IgD-negative memory B cell (primary cell): ENCODE measurements around the gene GALNT17. TPM values are rescaled to one million over a fixed set of nuclear protein-coding genes. Genes with fewer than 3 reads are reported as not detected.
"Not testable (repeated sequence)": the region's sequence is repeated elsewhere in the genome, so short reads cannot be mapped to it uniquely, and the experiment has no call there.

Experiments
- H3K27ac Mint-ChIP-seq, 3 donors: one replicate each; pipeline ENCODE4 v1.8.0; 2020 to 2022; ENCODE audit warnings: mild to moderate bottlenecking in 3 of 3, mixed read lengths in 3 of 3, moderate library complexity in 1 of 3
- H3K27me3 Mint-ChIP-seq: one replicate; pipeline ENCODE4 v1.8.0; 2021; ENCODE audit warnings: mixed read lengths
- H3K36me3 Mint-ChIP-seq: one replicate; pipeline ENCODE4 v1.8.0; 2020; ENCODE audit warnings: mild to moderate bottlenecking, mixed read lengths
- H3K4me1 Mint-ChIP-seq, 3 donors: one replicate each; pipeline ENCODE4 v1.8.0; 2020 to 2022; ENCODE audit warnings: mixed read lengths in 3 of 3, mild to moderate bottlenecking in 1 of 3
- H3K4me3 Mint-ChIP-seq, 4 donors: one replicate each; pipeline ENCODE4 v1.8.0; 2020 to 2022; ENCODE audit warnings: mild to moderate bottlenecking in 4 of 4, mixed read lengths in 4 of 4, moderate library complexity in 3 of 4
- H3K9me3 Mint-ChIP-seq, 3 donors: one replicate each; pipeline ENCODE4 v1.8.0; 2020 to 2021; ENCODE audit warnings: mixed read lengths in 3 of 3, mild to moderate bottlenecking in 1 of 3
- polyA plus RNA-seq: library from polyadenylated mRNA; unstranded; fragments of 300-500 nt; fragmentation: Illumina TruSeq; gene quantifications from one replicate; pipeline ENCODE4 v1.2.3, GENCODE V29; 2021

The GALNT17 gene
- polyA plus RNA-seq, 1 donor from 2014 or later: not detected

DNA sequence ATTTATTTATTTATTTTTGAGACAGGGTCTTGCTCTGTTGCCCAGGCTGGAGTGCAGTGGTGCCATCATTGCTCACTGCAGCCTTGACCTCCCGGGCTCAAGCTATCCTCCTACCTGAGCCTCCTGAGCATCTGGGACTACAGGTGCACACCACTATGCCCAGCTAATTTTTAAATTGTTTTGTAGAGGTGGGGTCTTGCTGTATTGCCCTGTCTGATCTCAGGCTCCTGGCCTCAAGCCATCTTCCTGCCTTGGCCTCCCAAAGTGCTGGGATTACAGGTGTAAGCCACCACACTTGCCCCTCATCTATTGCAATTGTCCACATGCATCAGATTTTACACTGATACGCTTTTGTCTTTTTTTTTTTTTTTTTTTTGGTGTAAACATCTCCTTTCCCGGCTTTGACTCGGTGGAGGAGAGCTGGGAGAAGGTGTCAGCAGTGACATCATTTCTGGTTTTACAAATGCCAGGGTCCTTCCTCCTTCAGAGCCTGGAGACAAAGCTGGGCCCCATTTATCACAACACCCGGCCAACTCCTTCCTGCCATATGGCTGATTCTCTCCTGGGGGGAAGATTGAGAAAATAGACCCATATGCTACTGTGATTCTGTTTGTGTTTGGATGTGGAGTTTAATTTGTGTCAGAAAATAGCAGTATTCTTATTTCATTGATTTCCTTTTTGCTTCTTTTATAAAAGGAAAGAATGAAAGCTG, 61.3 kb downstream of the GALNT17 start:
- Mint-ChIP-seq H3K27ac (no peak overlapping the region), H3K27me3 (no peaks in the 10 kb centered on the region), H3K4me1 (no peaks in the 10 kb centered on the region), H3K36me3 (no peaks in the 10 kb centered on the region), H3K4me3 (no peak overlapping the region), H3K9me3 (peaks cover 9 to 13% (median 11%) of the 10 kb centered on the region in 3 donors)

GRCh38 chr7:71198391-71198790, 66.4 kb downstream of the GALNT17 start:
- no peak overlapping the region for H3K27ac Mint-ChIP-seq
- no peaks in the 10 kb centered on the region for H3K27me3 Mint-ChIP-seq
- no peaks in the 10 kb centered on the region for H3K4me1 Mint-ChIP-seq
- H3K9me3 Mint-ChIP-seq: peaks cover 3 to 21% (median 5%) of the 10 kb centered on the region in 3 donors
- no peaks in the 10 kb centered on the region for H3K36me3 Mint-ChIP-seq
- H3K4me3 Mint-ChIP-seq: no peak overlapping the region

DNA sequence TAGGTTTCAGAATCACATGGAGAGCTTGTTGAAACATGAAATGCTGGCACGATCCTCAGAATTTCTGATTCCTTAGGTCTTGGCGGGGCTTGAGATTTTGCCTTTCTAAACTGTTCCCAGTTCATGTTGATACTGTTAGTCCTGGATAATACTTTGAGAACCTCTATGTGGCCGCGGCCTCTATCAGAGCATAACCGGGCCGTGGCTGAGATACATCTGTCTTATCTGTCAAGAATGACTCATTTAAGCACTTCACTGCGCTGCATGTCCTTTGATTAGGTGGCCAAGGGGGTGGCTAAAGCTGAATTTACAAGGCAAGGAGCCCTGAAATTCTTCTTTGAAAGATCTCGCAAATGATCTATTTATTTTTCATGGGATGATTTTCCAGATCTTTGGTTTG, 66.9 kb downstream of the GALNT17 start:
- Mint-ChIP-seq H3K4me1 (no peaks in the 10 kb centered on the region), H3K36me3 (no peaks in the 10 kb centered on the region), H3K27me3 (no peaks in the 10 kb centered on the region), H3K27ac (no peak overlapping the region), H3K9me3 (peaks cover 1 to 23% (median 5%) of the 10 kb centered on the region in 3 donors), H3K4me3 (no peak overlapping the region)

- Mint-ChIP-seq H3K4me3 (no peak overlapping the region), H3K36me3 (no peaks in the 10 kb centered on the region)
Observed at GRCh38 chr7:71206184-71206583, 74.2 kb downstream of the GALNT17 start.

DNA sequence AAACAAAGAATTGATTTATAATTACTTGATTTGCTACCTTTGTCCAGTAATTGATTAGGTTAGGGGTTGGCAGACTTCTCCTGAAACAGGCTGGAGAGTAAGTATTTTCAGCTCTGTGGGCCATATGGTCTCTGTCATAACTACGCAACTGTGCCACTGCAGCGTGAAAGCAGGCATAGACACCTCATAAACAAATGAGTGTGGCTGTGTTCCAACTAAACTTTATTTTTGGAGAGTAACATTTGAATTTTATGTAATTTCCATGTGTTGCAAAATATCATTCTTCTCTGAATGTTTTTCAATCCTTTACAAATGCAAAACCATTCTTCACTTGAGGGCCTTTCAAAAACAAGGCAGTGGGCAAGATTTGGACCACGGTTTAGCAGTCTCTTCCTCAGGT, 76.9 kb downstream of the GALNT17 start:
- H3K27ac Mint-ChIP-seq: no peak overlapping the region
- H3K36me3 Mint-ChIP-seq: no peaks in the 10 kb centered on the region
- peaks cover 0 to 10% (median 5%) of the 10 kb centered on the region in 3 donors for H3K9me3 Mint-ChIP-seq
- H3K4me1 Mint-ChIP-seq: no peaks in the 10 kb centered on the region
- no peaks in the 10 kb centered on the region for H3K27me3 Mint-ChIP-seq
- no peak overlapping the region for H3K4me3 Mint-ChIP-seq

More at GRCh38 chr7:71206184-71206583, 74.2 kb downstream of the GALNT17 start:
- H3K4me1 Mint-ChIP-seq: no peaks in the 10 kb centered on the region
- no peaks in the 10 kb centered on the region for H3K27me3 Mint-ChIP-seq
- H3K27ac Mint-ChIP-seq: no peak overlapping the region
- H3K9me3 Mint-ChIP-seq: peaks cover 0 to 10% (median 3%) of the 10 kb centered on the region in 3 donors

DNA sequence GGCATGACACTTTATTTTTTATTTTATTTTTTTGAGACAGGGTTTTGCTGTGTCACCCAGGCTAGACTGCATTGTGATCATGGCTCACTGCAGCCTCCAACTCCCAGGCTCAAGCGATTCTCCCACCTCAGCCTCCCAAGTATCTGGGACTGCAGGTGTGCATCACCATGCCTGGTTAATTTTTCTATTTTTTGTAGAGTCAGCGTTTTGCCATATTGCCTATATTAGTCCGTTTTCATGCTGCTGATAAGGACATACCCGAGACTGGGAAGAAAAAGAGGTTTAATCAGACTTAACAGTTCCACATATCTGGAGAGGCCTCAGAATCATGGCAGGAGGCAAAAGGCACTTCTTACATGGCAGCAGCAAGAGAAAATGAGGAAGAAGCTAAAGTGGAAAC, 77.5 kb downstream of the GALNT17 start:
- not testable (repeated sequence) for H3K27me3 Mint-ChIP-seq, H3K27ac Mint-ChIP-seq, H3K36me3 Mint-ChIP-seq, H3K4me3 Mint-ChIP-seq, H3K4me1 Mint-ChIP-seq
- peaks cover 0 to 14% (median 3%) of the 10 kb centered on the region in 3 donors for H3K9me3 Mint-ChIP-seq

DNA sequence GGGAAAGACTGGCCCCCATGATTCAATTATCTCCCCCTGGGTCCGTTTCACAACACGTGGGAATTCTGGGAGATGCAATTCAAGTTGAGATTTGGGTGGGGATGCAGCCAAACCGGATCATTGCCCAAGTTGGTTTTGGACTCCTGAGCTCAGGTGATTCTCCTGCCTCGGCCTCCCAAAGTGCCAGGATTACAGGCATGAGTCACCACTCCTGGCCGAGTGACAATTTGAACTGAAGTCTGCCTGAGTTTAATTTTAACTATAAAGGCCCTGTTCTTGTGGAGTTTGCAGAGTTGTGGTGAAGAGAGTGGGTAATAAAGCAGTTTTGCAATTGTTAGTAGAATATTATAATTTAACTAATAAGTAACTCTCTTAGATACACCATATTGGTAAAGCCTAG, 78.3 kb downstream of the GALNT17 start:
- no peaks in the 10 kb centered on the region for H3K36me3 Mint-ChIP-seq
- peaks cover 2 to 14% (median 3%) of the 10 kb centered on the region in 3 donors for H3K9me3 Mint-ChIP-seq
- H3K27ac Mint-ChIP-seq: no peak overlapping the region
- H3K4me1 Mint-ChIP-seq: no peaks in the 10 kb centered on the region
- H3K27me3 Mint-ChIP-seq: no peaks in the 10 kb centered on the region
- H3K4me3 Mint-ChIP-seq: no peak overlapping the region

DNA sequence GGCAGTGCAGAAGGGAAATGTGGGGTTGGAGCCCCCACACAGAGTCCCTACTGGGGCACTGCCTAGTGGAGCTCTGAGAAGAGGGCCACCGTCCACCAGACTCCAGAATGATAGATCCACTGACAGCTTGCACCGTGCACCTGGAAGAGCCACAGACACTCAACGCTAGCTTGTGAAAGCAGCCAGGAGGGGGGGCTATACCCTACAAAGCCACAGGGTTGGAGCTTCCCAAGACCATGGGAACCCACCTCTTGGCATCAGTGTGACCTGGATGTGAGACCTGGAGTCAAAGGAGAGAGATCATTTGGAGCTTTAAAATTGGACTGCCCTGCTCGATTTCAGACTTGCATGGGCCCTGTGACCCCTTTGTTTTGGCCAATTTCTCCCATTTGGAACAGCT, 80.5 kb downstream of the GALNT17 start:
- H3K9me3 Mint-ChIP-seq: peaks cover 2 to 19% (median 3%) of the 10 kb centered on the region in 3 donors
- H3K27ac Mint-ChIP-seq, H3K27me3 Mint-ChIP-seq, H3K4me3 Mint-ChIP-seq, H3K36me3 Mint-ChIP-seq, H3K4me1 Mint-ChIP-seq: not testable (repeated sequence)

- Mint-ChIP-seq H3K4me1 (no peaks in the 10 kb centered on the region), H3K4me3 (no peak overlapping the region), H3K36me3 (no peaks in the 10 kb centered on the region), H3K9me3 (peaks cover 2 to 26% (median 4%) of the 10 kb centered on the region in 3 donors), H3K27ac (no peak overlapping the region), H3K27me3 (no peaks in the 10 kb centered on the region)
Observed at GRCh38 chr7:71216211-71216610, 84.3 kb downstream of the GALNT17 start.

DNA sequence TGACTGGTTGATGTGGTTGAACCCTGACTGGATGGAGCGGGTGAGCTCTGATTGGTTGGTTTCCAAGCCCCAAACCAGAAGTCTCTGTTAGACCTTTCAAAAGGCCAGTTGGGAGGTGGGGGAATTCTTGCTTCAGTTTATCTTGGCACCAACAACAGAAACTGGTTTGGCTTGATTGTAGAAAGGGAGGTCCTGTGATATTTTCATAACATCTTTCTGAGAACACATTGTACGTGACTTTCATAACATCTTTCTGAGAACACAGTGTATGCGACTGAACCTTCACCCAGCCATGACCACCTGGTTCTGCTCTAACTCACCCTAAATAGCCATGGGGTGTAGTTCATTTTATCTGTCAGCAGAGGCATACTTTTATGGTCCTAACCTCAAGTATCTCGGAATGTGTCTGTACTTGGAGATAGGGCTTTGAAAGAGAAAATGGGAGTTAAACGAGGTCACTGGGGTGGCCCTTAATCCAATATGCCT, 88.3 kb downstream of the GALNT17 start:
- H3K27me3 Mint-ChIP-seq: no peaks in the 10 kb centered on the region
- H3K27ac Mint-ChIP-seq: no peak overlapping the region
- no peak overlapping the region for H3K4me3 Mint-ChIP-seq
- no peaks in the 10 kb centered on the region for H3K36me3 Mint-ChIP-seq
- peaks cover 6 to 18% (median 7%) of the 10 kb centered on the region in 3 donors for H3K9me3 Mint-ChIP-seq
- no peaks in the 10 kb centered on the region for H3K4me1 Mint-ChIP-seq

DNA sequence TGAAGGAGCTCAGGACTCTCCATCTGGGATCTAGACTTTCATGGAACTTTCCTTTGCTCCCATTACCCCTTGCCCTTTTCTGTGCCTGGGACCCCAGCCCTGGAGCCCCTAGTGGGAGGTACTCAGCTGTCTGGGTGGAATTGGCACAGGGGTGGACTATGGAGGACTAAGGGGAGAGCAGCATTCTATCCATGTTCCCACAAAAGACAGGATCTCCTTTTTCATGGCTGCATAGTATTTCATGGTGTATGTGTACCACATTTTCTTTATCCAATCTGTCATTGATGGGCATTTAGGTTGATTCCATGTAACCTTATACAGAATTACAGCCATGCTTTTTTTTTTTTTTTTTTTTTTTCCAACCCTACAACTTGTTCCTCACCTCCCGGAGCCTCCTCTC, 89.1 kb downstream of the GALNT17 start:
- Mint-ChIP-seq H3K9me3 (peaks cover 6 to 17% (median 7%) of the 10 kb centered on the region in 3 donors), H3K36me3 (no peaks in the 10 kb centered on the region), H3K4me3 (no peak overlapping the region), H3K27me3 (no peaks in the 10 kb centered on the region), H3K27ac (no peak overlapping the region), H3K4me1 (no peaks in the 10 kb centered on the region)

- H3K4me3 Mint-ChIP-seq: no peak overlapping the region
- H3K36me3 Mint-ChIP-seq: no peaks in the 10 kb centered on the region
- H3K27ac Mint-ChIP-seq: no peak overlapping the region
- H3K9me3 Mint-ChIP-seq: peaks cover 6 to 12% (median 7%) of the 10 kb centered on the region in 3 donors
- no peaks in the 10 kb centered on the region for H3K27me3 Mint-ChIP-seq
- no peaks in the 10 kb centered on the region for H3K4me1 Mint-ChIP-seq
Observed at GRCh38 chr7:71221549-71221948, 89.6 kb downstream of the GALNT17 start.

DNA sequence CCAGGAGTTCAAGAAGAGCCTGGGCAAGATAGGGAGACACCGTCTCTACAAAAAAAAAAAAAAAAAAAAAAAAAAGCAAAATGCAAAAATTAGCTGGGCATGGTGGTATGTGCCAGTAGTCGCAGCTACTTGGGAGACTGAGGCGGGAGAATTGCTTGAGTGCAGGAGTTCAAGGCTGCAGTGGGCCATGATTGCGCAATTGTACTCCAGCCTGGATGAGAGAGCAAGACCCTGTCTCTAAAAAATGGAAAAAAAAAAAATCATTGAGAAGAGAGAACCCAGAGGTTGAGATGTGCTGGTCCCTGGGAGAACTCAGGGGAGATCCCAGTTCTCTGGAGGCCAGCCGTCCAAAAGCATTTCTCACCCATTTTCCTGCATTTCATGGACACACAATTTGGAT, 95.2 kb downstream of the GALNT17 start:
- no peak overlapping the region for H3K27ac Mint-ChIP-seq
- H3K4me3 Mint-ChIP-seq: no peak overlapping the region
- peaks cover 7 to 8% (median 7%) of the 10 kb centered on the region in 3 donors for H3K9me3 Mint-ChIP-seq
- no peaks in the 10 kb centered on the region for H3K27me3 Mint-ChIP-seq
- no peaks in the 10 kb centered on the region for H3K36me3 Mint-ChIP-seq
- H3K4me1 Mint-ChIP-seq: no peaks in the 10 kb centered on the region

DNA sequence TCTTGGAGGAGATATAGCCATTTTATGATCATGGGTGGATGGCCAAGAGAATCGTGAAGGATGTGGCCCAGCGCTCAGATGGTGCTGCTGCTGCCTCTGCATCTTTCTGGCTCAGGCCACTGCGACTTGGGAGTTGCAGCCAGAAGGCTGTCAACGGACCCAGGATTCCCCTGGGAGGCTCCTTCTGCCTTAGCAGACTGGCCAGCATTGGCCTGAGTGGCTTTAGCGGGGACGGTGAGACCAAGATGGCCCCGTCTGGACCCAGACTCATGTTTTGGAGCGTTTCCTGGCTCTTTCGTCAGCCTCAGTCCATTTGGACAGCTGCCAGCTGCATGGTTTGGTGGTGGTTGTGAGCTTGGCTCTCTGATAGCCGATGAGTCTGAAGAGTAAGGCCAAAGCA, 97.2 kb downstream of the GALNT17 start:
- Mint-ChIP-seq H3K27me3 (no peaks in the 10 kb centered on the region), H3K4me1 (no peaks in the 10 kb centered on the region), H3K27ac (no peak overlapping the region), H3K4me3 (no peak overlapping the region), H3K9me3 (peaks cover 3 to 7% (median 5%) of the 10 kb centered on the region in 3 donors), H3K36me3 (no peaks in the 10 kb centered on the region)

DNA sequence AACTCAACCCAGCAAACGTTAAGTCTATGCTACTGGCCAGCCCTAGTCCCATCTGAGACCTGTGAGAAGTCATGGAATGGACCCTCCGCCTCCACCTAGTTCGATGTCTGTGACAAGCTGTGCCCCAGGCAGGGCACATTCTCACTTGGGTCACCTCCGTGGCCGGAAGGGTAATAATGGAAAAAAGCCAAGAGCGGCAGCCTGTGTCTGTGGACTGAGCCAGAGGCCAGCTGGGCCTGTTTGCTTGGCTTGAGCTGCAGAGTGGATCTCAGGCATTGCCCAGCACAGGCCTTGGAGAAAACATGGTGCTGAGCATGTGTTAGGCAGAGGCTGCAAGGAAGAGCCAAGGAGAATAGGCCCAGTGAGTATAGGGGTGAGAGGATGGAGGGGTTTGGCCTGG, 97.8 kb downstream of the GALNT17 start:
- Mint-ChIP-seq H3K4me1 (no peaks in the 10 kb centered on the region), H3K27ac (no peak overlapping the region), H3K36me3 (no peaks in the 10 kb centered on the region), H3K4me3 (no peak overlapping the region), H3K9me3 (peaks cover 3 to 7% (median 5%) of the 10 kb centered on the region in 3 donors), H3K27me3 (no peaks in the 10 kb centered on the region)

DNA sequence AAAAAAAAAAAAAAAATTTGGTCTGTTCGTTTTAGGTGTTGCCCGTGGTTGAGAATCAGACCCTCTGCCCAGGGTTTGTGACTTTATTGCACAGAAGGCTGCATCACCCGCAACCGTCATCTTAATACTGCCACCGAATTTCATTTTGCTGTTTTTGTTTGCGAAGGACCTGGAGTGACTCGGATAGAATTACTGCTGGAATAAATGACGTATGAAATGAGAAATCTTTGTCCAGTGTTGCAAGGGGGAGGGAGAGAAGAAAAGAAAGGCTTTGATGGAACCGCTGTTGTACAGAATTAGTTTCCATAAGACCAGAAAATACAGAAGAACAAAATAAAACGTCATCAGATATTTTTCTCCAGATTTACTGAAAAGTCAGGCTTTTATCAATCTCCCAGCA, 103.3 kb downstream of the GALNT17 start:
- Mint-ChIP-seq H3K27ac (no peak overlapping the region), H3K4me1 (no peaks in the 10 kb centered on the region), H3K36me3 (no peaks in the 10 kb centered on the region), H3K9me3 (peaks cover 2 to 10% (median 7%) of the 10 kb centered on the region in 3 donors), H3K4me3 (no peak overlapping the region), H3K27me3 (no peaks in the 10 kb centered on the region)
